ENCODE measurements around the gene ABHD16A. TPM values are rescaled to one million over a fixed set of nuclear protein-coding genes. Genes with fewer than 3 reads are reported as not detected.

Gene ABHD16A
- total and polyA plus RNA-seq, 2 of the 13 experiments (the other 11 are each of a cell fraction or from before 2014, with no cell fraction given): 43.5 to 45.4 TPM

DNA sequence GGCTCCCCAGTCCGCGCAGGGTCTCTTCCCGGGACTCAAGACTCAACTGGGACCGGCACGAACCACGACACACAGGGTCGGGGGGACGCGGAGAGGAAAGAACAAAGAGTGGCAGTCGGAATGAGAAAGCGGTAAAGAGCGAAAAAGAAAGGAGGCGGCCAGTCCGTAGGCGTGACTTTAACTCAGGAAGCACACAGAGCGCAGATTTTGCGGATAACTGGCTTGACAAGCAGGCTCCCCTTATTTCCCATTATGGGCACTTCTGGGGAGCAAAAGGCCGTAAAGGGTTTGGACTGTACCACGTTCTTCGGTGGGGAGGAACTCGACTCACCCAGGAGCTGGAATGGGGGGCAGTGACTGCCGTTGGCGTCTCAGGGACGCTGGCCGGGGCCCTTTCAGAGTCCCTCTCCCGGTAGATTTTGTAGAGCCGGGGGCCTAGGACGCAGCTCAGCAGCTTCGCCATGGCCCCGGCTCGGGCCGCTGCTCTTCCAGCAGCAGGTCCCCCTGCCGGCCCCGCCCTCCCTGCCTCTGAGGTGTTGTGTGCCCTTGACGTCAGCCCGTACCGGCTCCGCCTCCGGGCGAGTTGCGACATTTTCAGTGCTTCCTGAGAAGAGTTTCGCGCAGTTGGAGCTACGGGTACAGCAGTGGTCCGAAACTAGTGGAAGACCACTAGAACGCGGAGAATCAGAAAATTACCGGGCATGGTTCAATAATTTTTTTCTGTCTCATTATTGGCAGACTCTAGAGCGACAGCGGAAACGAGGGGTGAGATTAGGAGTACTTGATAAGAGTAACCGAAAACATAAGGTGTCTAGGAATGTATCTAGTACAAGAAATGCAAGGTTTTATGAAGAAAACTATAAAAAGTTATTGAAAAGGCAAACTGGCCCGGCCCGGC is at the start of gene ABHD16A (continued):
- TF ChIP-seq, protein P1, sequence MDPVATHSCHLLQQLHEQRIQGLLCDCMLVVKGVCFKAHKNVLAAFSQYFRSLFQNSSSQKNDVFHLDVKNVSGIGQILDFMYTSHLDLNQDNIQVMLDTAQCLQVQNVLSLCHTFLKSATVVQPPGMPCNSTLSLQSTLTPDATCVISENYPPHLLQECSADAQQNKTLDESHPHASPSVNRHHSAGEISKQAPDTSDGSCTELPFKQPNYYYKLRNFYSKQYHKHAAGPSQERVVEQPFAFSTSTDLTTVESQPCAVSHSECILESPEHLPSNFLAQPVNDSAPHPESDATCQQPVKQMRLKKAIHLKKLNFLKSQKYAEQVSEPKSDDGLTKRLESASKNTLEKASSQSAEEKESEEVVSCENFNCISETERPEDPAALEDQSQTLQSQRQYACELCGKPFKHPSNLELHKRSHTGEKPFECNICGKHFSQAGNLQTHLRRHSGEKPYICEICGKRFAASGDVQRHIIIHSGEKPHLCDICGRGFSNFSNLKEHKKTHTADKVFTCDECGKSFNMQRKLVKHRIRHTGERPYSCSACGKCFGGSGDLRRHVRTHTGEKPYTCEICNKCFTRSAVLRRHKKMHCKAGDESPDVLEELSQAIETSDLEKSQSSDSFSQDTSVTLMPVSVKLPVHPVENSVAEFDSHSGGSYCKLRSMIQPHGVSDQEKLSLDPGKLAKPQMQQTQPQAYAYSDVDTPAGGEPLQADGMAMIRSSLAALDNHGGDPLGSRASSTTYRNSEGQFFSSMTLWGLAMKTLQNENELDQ (CRISPR knock-in tag; IDR thresholded peaks at IDR 0.05; ENCODE audit: borderline replicate concordance): peak; percentile 14; the same call in 1 of the 2 replicates
- no peak; the same call in 1 of the 2 replicates for TF ChIP-seq ZNF782 (CRISPR knock-in tag; IDR thresholded peaks at IDR 0.05; ENCODE audit: borderline replicate concordance)
- TF ChIP-seq, protein P2, sequence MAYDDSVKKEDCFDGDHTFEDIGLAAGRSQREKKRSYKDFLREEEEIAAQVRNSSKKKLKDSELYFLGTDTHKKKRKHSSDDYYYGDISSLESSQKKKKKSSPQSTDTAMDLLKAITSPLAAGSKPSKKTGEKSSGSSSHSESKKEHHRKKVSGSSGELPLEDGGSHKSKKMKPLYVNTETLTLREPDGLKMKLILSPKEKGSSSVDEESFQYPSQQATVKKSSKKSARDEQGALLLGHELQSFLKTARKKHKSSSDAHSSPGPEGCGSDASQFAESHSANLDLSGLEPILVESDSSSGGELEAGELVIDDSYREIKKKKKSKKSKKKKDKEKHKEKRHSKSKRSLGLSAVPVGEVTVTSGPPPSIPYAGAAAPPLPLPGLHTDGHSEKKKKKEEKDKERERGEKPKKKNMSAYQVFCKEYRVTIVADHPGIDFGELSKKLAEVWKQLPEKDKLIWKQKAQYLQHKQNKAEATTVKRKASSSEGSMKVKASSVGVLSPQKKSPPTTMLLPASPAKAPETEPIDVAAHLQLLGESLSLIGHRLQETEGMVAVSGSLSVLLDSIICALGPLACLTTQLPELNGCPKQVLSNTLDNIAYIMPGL (CRISPR knock-in tag; IDR thresholded peaks at IDR 0.05; ENCODE audit: borderline replicate concordance in 1 of 2, low read depth in 1 of 2): peak; percentile 76 to 87; a peak in 3 of 4 replicates
- no peak for TF ChIP-seq ZNF253 (CRISPR knock-in tag; IDR thresholded peaks at IDR 0.05; ENCODE audit: borderline replicate concordance)
- peak; percentile 85 for TF ChIP-seq KDM5B (CRISPR knock-in tag; IDR thresholded peaks at IDR 0.05; ENCODE audit: borderline replicate concordance)
- 0 out of 2 replicates have a peak, but pooled peaks have one; percentile 26 for TF ChIP-seq SATB2 (CRISPR knock-in tag; IDR thresholded peaks at IDR 0.05)
- TF ChIP-seq, protein P3, sequence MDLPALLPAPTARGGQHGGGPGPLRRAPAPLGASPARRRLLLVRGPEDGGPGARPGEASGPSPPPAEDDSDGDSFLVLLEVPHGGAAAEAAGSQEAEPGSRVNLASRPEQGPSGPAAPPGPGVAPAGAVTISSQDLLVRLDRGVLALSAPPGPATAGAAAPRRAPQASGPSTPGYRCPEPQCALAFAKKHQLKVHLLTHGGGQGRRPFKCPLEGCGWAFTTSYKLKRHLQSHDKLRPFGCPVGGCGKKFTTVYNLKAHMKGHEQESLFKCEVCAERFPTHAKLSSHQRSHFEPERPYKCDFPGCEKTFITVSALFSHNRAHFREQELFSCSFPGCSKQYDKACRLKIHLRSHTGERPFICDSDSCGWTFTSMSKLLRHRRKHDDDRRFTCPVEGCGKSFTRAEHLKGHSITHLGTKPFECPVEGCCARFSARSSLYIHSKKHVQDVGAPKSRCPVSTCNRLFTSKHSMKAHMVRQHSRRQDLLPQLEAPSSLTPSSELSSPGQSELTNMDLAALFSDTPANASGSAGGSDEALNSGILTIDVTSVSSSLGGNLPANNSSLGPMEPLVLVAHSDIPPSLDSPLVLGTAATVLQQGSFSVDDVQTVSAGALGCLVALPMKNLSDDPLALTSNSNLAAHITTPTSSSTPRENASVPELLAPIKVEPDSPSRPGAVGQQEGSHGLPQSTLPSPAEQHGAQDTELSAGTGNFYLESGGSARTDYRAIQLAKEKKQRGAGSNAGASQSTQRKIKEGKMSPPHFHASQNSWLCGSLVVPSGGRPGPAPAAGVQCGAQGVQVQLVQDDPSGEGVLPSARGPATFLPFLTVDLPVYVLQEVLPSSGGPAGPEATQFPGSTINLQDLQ (CRISPR knock-in tag; IDR thresholded peaks at IDR 0.05): no peak
- TF ChIP-seq ZIK1 (CRISPR knock-in tag; IDR thresholded peaks at IDR 0.05; ENCODE audit: borderline replicate concordance, low read depth): no peak
- peak in 1 of 2 experiments; percentile 95; a peak in 2 of 4 replicates for TF ChIP-seq KLF16 (CRISPR knock-in tag; IDR thresholded peaks at IDR 0.05)
- TF ChIP-seq ZNF260 (CRISPR knock-in tag; IDR thresholded peaks at IDR 0.05; ENCODE audit: borderline replicate concordance, low read depth): no peak
- TF ChIP-seq U2AF1 (optimal IDR thresholded peaks at IDR 0.05; ENCODE audit: low read depth, low read length): no peak
- TF ChIP-seq ZNF709 (CRISPR knock-in tag; IDR thresholded peaks at IDR 0.05): no peak
- TF ChIP-seq, protein P4, sequence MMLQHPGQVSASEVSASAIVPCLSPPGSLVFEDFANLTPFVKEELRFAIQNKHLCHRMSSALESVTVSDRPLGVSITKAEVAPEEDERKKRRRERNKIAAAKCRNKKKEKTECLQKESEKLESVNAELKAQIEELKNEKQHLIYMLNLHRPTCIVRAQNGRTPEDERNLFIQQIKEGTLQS (CRISPR knock-in tag; IDR thresholded peaks at IDR 0.05): peak; percentile 57; the same call in 1 of the 2 replicates
- TF ChIP-seq JUNB (CRISPR knock-in tag; IDR thresholded peaks at IDR 0.05; ENCODE audit: borderline replicate concordance): no peak
- TF ChIP-seq PAF1 (CRISPR knock-in tag; IDR thresholded peaks at IDR 0.05): no peak
- TF ChIP-seq, protein P5, sequence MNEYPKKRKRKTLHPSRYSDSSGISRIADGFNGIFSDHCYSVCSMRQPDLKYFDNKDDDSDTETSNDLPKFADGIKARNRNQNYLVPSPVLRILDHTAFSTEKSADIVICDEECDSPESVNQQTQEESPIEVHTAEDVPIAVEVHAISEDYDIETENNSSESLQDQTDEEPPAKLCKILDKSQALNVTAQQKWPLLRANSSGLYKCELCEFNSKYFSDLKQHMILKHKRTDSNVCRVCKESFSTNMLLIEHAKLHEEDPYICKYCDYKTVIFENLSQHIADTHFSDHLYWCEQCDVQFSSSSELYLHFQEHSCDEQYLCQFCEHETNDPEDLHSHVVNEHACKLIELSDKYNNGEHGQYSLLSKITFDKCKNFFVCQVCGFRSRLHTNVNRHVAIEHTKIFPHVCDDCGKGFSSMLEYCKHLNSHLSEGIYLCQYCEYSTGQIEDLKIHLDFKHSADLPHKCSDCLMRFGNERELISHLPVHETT (CRISPR knock-in tag; conservative IDR thresholded peaks at IDR 0.05): peak; percentile 80; the same call in 1 of the 2 replicates
- no peak for TF ChIP-seq ZNF720 (CRISPR knock-in tag; IDR thresholded peaks at IDR 0.05)
